ENCODE measurements around the gene ZDHHC4. TPM values are rescaled to one million over a fixed set of nuclear protein-coding genes. Genes with fewer than 3 reads are reported as not detected.

ZDHHC4 gene
- 57.0 and 63.0 TPM in 2 replicates for total RNA-seq

DNA sequence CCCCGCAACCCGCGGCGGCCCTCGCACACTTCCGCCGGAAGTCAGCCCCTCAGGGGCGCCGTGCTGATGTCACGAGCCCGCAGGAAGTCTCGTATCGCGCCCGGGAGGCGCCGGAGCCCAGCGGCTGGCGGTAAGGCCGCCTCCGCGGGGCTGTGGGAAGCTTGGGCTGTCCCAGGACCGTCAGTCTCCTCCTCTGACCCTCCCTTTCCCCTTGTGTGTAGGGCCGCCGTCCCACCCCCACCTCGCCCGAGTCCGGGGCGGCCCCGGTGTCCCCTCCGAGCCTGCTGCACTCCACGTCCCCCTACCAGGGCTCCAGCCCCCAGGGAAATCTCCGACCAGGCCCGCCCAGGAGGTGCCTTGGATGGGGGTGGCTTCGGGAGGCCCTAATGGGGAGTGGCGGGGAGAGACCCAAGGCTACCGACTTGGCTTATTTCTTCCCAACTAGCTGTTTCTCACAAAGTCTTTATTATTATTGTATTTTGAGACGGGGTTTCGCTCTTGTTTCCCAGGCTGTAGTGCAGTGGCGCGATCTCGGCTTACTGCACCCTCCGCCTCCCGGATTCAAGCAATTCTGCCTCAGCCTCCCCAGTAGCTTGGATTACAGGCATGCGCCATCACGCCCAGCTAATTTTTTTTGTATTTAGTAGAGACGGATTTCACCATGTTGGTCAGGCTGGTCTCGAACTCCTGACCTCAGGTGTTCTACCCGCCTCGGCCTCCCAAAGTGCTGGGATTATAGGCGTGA lies at the start of gene ZDHHC4:
Gene ZDHHC4 (plus strand): TSS at position 86 of the 745 bp plus-strand sequence. CDS start 3,108 bp downstream, outside the sequence.

DNA sequence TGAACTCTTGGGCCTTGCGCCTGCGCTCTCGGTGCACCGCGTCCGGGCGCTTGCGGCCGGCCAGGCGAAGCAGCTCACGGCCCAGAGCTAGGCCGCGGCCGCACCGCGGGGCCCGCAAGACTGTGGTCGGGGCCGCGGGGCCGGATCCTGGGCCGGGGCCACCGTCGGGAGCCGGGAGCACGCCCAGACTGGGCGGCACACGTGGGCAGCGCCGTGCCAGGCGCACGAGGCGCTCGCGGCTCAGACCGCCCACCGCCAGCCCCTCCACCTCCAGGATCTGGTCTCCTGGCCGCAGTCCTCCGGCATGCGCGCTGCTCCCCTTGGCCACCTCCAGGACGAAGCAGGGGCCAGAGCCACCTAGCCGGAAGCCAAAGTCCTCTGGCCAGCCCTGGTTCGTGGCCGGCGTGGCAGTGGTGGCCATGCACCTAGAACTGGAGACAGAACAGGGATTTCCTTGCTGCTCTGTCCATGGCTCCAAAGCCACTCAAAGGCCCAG lies 26.2 kb upstream of the ZDHHC4 start, which contains the start of gene GRID2IP:
Gene GRID2IP (minus strand): TSS at position 446 of the 496 bp plus-strand sequence. CDS start 25 bp downstream, at position 421.

DNA sequence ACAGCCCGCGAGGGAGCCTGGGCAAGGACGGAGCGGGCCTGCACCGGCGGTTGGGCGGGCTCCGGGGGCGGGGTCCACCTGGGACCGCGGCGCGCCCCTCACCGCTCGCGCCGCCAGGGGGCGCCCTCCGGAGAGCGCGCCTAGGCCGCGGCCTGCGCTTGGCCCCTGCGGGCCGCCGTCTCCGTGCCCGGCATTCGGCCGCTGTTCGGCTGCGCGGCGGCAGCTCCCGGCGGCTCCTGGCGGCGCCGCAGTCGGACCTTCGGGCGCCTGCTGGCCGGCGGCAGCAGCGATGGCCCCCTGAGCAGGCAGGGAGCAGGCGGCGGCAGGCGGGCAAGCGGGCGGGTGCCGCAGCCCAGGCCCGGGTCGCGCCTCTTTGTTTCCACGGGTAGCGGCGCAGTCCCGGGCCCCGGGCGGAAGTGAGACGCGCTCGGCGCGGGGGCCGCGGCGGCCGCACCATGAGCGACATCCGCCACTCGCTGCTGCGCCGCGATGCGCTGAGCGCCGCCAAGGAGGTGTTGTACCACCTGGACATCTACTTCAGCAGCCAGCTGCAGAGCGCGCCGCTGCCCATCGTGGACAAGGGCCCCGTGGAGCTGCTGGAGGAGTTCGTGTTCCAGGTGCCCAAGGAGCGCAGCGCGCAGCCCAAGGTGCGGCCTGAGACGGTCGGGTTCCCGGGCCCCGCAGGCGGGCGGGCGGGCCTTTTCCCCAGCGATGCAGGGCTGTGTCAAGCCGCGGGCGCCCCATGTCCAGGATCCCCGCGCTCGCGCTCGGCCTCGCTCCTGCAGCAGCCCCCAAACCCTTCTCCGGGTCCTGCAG lies 12.8 kb downstream of the ZDHHC4 start, which contains the start of gene INTS15:
Gene INTS15 (plus strand): TSS at position 193 of the 816 bp plus-strand sequence. CDS start 263 bp downstream, at position 456.

GRCh38 chr7:6614953-6615722 lies 37.9 kb downstream of the ZDHHC4 start, which contains the start of gene ZNF853:
Gene ZNF853, plus strand, starts transcription at chr7:6615610. Its CDS starts 565 bp downstream, at chr7:6616175.

GRCh38 chr7:6636741-6637543 lies 59.7 kb downstream of the ZDHHC4 start, which contains the start of gene ZNF316:
Gene ZNF316, plus strand, starts transcription at chr7:6637318. Its CDS starts 5,092 bp downstream, at chr7:6642410.

Other genes with a start within 250 kb of the ZDHHC4 start
- gene FAM220A, start 228.5 kb upstream of the ZDHHC4 start, total RNA-seq = 16.9 and 19.7 TPM in 2 replicates
- 87.9 and 98.9 TPM in 2 replicates for gene RAC1, start 202.9 kb upstream of the ZDHHC4 start, total RNA-seq
- gene DAGLB, start 129.5 kb upstream of the ZDHHC4 start, total RNA-seq = 16.6 and 23.8 TPM in 2 replicates
- 318 and 339 TPM in 2 replicates for gene KDELR2, start 93.3 kb upstream of the ZDHHC4 start, total RNA-seq
- under 0.01 and 0.11 TPM in 2 replicates for gene GRID2IP, start 26.0 kb upstream of the ZDHHC4 start, total RNA-seq
- 14.5 and 19.2 TPM in 2 replicates for gene INTS15, start 12.6 kb downstream of the ZDHHC4 start, total RNA-seq
- 0.86 and 4.8 TPM in 2 replicates for gene ZNF853, start 38.2 kb downstream of the ZDHHC4 start, total RNA-seq
- gene ZNF316, start 59.9 kb downstream of the ZDHHC4 start, total RNA-seq = 10.8 and 11.5 TPM in 2 replicates
- gene ZNF12, start 129.5 kb downstream of the ZDHHC4 start, total RNA-seq = 29.1 and 34.2 TPM in 2 replicates
- 0.11 TPM in 1 of 2 replicates, not detected in the other for gene RSPH10B2, start 176.6 kb downstream of the ZDHHC4 start, total RNA-seq
- gene CCZ1B, start 248.8 kb downstream of the ZDHHC4 start, total RNA-seq = 56.1 and 72.1 TPM in 2 replicates